SH-SY5Y (cell line): ENCODE measurements around the gene MYPOP.

ENCODE experiments used
- GATA2 ChIP-seq: IDR thresholded peaks from 2 replicates; pipeline ENCODE4 v1.6.1; 2011; ENCODE audit warnings: mild to moderate bottlenecking, low read depth, low read length
- GATA3 ChIP-seq: IDR thresholded peaks from 2 replicates; pipeline ENCODE4 v1.6.1; 2011; ENCODE audit warnings: low read depth, mild to moderate bottlenecking, low read length, moderate library complexity

- no peak for TF ChIP-seq GATA2
- TF ChIP-seq GATA3, result no peak
Observed at GRCh38 chr19:45879055-45879454, 23.4 kb downstream of the MYPOP start.
